Measurements from ENCODE around the gene ERC2.

ERC2 gene

DNA sequence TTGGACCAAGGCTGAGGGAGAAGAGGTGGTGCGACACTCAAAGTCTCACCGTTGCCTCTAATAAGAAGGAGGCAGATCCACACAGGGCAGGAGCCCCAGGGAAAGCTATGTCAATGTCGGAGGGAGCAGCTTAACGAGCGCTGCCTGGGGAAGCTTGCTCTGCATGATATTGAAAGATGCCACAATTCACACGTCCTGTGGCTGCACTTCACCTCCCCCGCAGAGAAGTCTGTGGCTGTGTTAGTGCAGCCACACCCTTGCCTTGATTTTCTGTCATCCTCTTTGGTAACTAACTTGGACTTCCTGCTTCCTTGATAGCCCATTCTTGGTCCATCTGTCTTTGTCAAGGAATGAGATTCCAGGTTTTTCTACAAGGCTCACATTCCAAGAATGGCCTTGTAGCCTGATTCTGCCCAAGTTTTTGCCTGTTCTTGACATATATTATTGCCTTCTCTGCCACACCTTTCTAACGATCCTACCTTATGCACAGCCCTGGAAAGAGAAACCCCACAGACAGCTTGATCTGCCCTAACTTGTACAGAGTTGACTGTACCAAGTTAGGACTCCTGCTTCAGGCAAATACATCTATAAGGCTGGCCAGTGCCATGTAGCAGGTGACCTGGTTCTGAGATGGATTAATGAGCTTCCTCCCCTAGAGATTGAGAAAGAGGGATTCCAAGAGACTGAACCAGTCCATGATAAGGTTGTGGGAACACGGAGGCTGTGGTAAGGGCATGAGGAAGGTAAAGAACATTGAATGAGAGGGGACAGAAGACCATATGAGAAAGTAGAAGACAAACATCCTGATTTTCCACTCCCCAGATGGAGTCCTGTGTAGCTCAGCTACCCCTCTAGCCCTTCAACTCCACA, 828.1 kb downstream of the ERC2 start:
- H3K27ac Mint-ChIP-seq: no peak overlapping the region
- H3K36me3 Mint-ChIP-seq (ENCODE audit: low read depth): no peaks in the 10 kb centered on the region
- no peaks in the 10 kb centered on the region for H3K9me3 Mint-ChIP-seq
- no peaks in the 10 kb centered on the region for H3K27me3 Mint-ChIP-seq
- ATAC-seq (no peak), DNase-seq (no peak)
- no peak overlapping the region for H3K4me3 Mint-ChIP-seq
- H3K4me1 Mint-ChIP-seq: peaks cover 6% of the 10 kb centered on the region

DNA sequence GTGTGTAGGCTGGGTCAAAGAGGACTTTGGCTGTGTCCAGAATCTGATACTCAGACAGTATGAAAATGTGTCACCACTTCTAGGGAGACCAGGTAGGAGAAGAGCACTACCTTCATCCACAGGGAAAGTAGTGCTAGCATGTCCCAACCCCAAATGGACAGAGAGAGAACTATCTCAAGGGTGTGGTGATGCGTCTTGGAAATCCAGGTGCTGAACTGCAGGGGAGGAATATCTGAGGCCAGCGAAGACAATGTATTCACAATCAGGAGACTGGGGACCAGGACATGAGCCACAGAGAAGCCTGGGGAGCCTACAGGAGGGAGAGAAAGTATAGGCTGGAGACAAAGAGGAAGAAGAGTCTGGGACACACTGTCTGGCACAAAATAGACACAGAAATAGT, 829.1 kb downstream of the ERC2 start:
- Mint-ChIP-seq H3K27me3 (no peaks in the 10 kb centered on the region), H3K9me3 (no peaks in the 10 kb centered on the region), H3K4me3 (no peak overlapping the region), H3K27ac (no peak overlapping the region), H3K36me3 (ENCODE audit: low read depth) (no peaks in the 10 kb centered on the region), H3K4me1 (peaks cover 6% of the 10 kb centered on the region)
- ATAC-seq: no peak
- no peak for DNase-seq

DNA sequence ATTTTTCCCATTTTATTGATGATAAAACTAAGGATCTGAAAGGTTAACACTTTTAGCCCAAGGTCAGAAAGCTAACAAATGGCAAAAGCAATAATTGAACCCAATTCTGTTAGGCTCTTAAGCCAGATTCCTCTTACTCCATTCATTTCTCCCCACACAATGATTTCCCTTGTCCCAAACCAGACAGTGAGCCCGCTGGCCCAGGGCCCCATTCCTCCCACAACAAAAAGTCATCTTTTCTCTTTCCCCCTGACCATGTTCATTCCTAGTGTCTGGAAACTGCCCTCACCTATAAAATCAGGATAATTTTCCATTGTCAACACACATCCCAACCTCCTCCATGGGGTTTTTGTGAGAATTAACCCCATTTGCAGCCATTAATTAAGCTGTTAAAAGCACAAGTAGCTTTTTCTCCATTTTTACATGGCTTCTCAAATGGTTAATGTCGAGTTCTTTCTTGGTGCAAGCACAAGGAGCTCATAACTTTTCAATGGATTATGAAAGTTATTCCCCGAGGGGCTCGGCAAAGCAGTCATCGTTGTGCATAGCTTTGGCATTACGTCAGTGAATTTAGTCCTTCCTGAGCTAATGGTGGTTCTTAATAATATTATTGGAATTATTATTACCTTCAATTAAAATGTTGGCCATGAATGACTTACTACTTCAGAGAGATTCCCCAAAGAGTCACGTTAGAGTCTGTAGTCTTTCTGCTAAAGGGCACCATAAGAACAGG, 830.2 kb downstream of the ERC2 start:
- ATAC-seq: no peak
- Mint-ChIP-seq H3K27me3 (no peaks in the 10 kb centered on the region), H3K27ac (no peak overlapping the region), H3K9me3 (no peaks in the 10 kb centered on the region), H3K4me3 (no peak overlapping the region), H3K36me3 (ENCODE audit: low read depth) (no peaks in the 10 kb centered on the region), H3K4me1 (peaks cover 6% of the 10 kb centered on the region)
- DNase-seq: no peak

DNA sequence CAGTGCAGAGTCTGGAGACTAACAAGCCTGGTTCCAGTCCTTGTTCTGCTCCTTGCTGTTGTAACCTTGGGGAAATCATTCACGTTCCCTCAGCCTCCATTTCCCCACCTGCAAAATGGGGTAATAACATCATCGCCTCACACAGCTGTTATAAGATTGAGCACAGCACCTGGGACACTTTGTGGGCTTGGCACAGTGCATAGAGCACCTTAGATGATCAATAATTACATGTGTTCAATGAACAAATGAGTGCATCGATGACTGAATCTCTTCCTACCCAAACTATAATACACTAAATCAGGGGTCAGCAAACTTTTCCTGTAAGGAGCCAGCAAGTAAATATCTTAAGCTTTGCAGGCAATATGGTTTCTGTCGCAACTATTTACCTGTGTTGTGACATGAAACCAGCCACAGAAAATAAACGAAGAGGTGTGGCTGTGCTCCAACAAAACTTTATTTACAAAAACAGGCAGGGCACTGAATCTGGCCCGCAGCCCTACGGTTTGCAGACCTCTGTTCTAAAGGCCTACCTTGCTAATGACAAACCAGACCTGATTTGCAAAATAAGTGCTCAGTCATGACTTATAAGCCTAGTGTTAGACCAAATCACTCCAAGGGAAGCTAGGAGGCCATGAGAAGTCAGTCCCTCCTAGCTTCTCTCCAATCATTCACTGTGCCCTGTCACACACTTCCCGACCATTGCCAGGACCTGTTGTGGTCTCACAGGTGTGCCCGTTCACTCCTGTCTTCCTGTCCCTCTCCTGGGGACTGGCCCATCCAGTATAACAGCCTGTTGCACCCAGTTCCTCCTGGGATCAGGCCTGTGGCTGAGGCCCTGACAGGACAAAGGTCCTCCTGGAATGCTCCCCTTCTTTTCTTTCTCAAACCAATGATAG, 831.7 kb downstream of the ERC2 start:
- no peak overlapping the region for H3K4me3 Mint-ChIP-seq
- no peaks in the 10 kb centered on the region for H3K9me3 Mint-ChIP-seq
- H3K27ac Mint-ChIP-seq: no peak overlapping the region
- DNase-seq (no peak), ATAC-seq (no peak)
- H3K27me3 Mint-ChIP-seq: no peaks in the 10 kb centered on the region
- peaks cover 6% of the 10 kb centered on the region for H3K4me1 Mint-ChIP-seq
- H3K36me3 Mint-ChIP-seq (ENCODE audit: low read depth): no peaks in the 10 kb centered on the region

DNA sequence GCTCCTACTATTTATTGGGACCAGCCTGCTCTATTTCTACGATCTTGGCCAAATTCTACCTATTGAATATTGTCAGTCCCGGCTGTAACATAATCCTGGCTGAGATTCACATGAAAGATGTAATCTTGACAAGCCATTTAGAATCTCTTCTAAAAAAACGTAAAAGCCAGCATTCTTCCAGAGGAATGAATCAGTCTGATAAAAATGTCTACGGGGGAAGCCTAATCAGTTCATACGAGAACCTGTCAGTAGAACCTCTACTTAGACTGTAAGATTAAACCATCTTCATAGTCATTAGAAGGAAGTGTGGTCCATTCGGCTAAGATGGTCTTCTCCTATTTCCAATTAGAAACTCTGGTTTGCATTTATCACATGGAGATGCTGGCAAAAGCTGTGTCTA, 833.9 kb downstream of the ERC2 start:
- no peak overlapping the region for H3K27ac Mint-ChIP-seq
- no peaks in the 10 kb centered on the region for H3K27me3 Mint-ChIP-seq
- no peaks in the 10 kb centered on the region for H3K36me3 Mint-ChIP-seq (ENCODE audit: low read depth)
- no peaks in the 10 kb centered on the region for H3K9me3 Mint-ChIP-seq
- peaks cover 2% of the 10 kb centered on the region for H3K4me1 Mint-ChIP-seq
- DNase-seq: no peak
- no peak overlapping the region for H3K4me3 Mint-ChIP-seq
- no peak for ATAC-seq

DNA sequence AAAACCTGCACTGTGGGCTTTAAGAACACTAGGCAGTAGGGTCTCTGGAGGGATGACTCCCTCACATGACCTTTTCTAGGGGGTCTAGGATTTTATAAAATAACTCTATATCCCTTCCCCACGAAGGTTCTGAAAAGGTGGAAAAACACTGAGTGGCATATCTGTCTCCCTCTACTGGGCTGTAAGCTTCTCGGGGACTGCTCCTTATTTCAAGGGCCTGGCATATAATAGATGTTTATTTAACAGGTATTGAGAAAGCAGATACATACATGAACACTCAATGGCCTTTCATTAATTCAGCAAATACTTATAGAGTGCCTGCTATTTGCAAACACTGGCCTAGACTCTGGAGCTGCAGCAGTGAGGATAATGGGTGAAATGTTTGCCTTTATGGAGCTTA, 834.9 kb downstream of the ERC2 start:
- Mint-ChIP-seq H3K27me3 (peaks cover 2% of the 10 kb centered on the region), H3K27ac (no peak overlapping the region)
- no peak for ATAC-seq

DNA sequence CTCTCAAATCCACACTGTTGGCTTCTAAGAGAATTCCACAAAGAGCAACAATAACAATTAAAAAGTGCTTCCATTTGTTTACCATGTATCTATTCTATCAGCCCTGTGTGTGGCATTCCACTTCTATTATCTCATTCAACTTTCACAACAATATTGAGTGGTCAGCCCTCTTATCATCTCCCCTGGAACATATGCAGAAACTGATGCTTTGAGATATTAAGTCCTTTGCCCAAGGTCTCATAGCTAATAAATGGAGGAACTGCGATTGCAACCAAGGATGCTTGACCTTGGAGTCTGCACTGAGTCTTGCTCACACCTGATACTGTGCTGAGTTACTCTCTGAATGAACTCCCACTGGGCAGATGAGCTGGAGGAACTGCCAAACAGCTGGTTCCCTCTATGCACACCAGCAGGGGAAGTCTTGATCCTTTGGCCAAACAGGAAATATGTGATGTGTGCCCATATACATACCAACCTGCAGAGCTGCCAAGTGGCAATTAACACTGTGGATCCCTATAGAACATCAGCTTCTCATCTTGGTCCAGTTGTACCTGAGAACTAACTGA, 836.4 kb downstream of the ERC2 start:
- Mint-ChIP-seq H3K27ac (no peak overlapping the region), H3K4me3 (no peak overlapping the region), H3K4me1 (no peaks in the 10 kb centered on the region), H3K9me3 (no peaks in the 10 kb centered on the region), H3K27me3 (peaks cover 2% of the 10 kb centered on the region), H3K36me3 (ENCODE audit: low read depth) (no peaks in the 10 kb centered on the region)
- no peak for ATAC-seq
- DNase-seq: no peak

More for the DNA sequence above, 834.9 kb downstream of the ERC2 start:
- Mint-ChIP-seq H3K4me3 (no peak overlapping the region), H3K4me1 (no peaks in the 10 kb centered on the region), H3K9me3 (no peaks in the 10 kb centered on the region), H3K36me3 (ENCODE audit: low read depth) (no peaks in the 10 kb centered on the region)
- no peak for DNase-seq

DNA sequence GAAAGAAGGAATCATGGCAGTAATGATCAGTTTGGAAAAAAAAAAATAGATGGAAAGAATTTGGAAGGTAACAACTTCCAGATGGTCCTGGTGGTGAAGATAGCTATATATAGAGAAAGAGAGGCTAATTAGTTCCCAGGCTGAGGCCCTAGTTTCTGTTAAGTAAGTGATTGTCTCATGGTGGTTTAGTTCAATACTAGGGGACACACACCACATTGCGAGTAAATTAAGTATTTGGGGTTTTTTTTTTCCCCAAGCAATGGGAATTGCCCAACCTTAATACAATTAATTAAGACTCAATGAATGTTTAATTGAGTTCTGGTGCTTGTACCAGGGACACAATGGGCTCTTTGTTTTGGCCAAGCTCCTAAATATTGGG, 837.4 kb downstream of the ERC2 start:
- Mint-ChIP-seq H3K4me3 (no peak overlapping the region), H3K36me3 (ENCODE audit: low read depth) (no peaks in the 10 kb centered on the region), H3K9me3 (no peaks in the 10 kb centered on the region), H3K27ac (no peak overlapping the region), H3K4me1 (no peaks in the 10 kb centered on the region), H3K27me3 (peaks cover 2% of the 10 kb centered on the region)
- ATAC-seq: no peak
- no peak for DNase-seq

DNA sequence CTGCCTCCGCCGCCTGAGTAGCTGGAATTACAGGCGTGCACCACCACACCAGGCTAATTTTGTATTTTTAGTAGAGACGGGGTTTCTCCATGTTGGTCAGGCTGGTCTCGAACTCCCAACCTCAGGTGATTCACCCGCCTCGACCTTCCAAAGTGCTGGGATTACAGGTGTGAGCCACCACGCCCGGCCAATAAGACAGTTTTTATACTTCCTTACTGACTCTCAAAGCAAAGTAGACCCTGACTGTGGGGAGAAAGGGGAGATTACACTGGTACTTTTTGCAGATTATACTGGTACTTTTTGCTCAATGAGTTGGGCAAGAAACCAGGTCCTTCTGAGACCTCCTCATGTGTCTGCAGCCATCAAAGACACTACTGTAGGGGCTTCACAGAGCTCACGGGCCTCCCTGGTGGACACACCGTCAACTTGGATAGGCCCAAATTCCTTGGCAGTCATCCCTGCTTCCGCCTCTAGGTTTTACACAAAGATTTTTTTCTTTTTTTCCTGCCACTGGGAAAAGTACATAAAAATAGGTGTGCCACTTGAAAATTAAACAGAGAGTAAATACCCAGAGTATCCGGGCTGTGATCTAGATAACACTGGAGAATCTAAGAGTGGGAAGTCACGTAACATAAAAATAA, 837.9 kb downstream of the ERC2 start:
- H3K36me3 Mint-ChIP-seq (ENCODE audit: low read depth): no peaks in the 10 kb centered on the region
- H3K4me1 Mint-ChIP-seq: no peaks in the 10 kb centered on the region
- peaks cover 2% of the 10 kb centered on the region for H3K27me3 Mint-ChIP-seq
- no peak overlapping the region for H3K4me3 Mint-ChIP-seq
- DNase-seq: no peak
- no peak overlapping the region for H3K27ac Mint-ChIP-seq
- H3K9me3 Mint-ChIP-seq: no peaks in the 10 kb centered on the region
- no peak for ATAC-seq

DNA sequence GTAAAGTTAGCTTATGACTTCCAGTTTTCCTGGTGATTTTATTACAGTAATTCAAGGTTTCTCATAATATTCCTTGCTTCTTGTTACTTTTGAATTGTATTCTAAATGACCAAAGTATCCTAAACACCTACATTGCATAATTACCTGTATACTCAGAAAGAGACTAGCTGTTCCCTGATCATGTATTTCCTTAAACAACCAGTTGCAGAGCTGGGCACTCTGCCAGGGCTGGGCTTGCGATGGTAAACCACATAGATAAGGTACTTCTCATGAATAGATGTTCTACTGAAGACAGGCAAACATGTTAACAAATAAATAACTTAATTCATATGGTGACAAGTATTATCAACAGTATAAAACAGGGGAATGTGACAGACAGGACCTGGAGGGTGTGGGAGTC, 838.8 kb downstream of the ERC2 start:
- no peak for ATAC-seq
- Mint-ChIP-seq H3K4me1 (no peaks in the 10 kb centered on the region), H3K36me3 (ENCODE audit: low read depth) (no peaks in the 10 kb centered on the region), H3K27ac (no peak overlapping the region), H3K27me3 (peaks cover 2% of the 10 kb centered on the region), H3K4me3 (no peak overlapping the region), H3K9me3 (no peaks in the 10 kb centered on the region)
- no peak for DNase-seq

DNA sequence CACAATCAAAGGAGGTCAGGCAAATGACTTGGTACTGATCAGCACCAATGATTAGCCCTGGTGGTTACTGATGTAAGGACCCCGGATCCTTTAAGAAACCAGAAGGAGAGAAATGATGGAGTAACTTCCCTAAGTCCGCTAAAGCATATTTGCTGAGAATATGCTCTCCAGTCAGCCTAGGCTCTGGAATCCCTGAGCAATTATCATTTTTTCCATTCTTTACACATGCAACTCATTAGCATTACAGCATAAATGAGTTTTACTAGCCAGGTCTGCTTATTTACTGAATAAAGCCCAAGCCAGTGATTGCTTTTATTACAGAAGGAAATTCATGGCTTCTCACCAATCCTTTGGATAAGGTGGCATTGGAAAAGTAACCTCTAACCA, 842.0 kb downstream of the ERC2 start:
- Mint-ChIP-seq H3K4me3 (no peak overlapping the region), H3K9me3 (no peaks in the 10 kb centered on the region), H3K27me3 (peaks cover 2% of the 10 kb centered on the region), H3K4me1 (no peaks in the 10 kb centered on the region), H3K27ac (no peak overlapping the region), H3K36me3 (ENCODE audit: low read depth) (no peaks in the 10 kb centered on the region)
- DNase-seq: no peak
- ATAC-seq: no peak

DNA sequence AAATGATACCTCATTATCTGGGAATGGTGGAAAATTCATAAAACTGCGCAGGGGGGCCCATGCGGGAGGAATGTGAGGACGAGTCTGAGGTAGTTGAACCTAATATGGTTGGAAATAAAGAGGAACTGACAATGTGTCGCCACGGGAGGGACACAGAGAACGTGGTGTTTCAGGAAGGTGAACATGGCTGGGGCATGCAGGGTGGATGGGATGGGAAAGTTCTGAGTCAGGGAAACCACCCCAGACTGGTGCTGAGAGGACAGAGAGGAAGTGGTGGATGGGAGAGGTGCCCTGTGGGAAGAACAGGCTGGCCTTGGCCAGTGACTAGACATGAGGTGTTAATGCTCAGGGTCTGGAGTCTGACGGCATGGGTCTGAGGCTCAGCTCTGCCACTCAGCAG, 844.0 kb downstream of the ERC2 start:
- no peak for DNase-seq
- Mint-ChIP-seq H3K27ac (no peak overlapping the region), H3K4me1 (no peaks in the 10 kb centered on the region), H3K9me3 (no peaks in the 10 kb centered on the region), H3K36me3 (ENCODE audit: low read depth) (no peaks in the 10 kb centered on the region), H3K4me3 (no peak overlapping the region), H3K27me3 (peaks cover 2% of the 10 kb centered on the region)
- ATAC-seq: no peak

DNA sequence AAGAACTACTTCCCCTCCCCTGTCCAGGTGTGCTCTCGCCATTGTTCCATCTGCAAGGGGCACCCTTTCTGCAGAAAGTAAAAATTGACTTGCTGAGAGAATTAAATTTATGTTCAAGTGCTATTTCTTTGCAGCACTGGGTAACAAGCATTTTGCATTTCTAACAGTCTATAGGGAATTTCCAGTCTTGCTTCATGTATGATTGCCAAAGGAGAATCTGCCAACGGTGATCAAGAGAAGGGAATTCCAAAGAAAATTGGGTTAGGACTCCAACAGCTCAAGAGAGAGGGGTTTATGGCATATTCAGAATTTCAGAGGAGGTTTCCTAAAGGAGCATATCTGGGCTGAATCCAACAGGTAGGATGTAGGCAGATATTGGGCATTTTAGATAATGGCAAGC, 844.5 kb downstream of the ERC2 start:
- Mint-ChIP-seq H3K27ac (no peak overlapping the region), H3K27me3 (peaks cover 2% of the 10 kb centered on the region), H3K36me3 (ENCODE audit: low read depth) (no peaks in the 10 kb centered on the region), H3K4me3 (no peak overlapping the region), H3K9me3 (no peaks in the 10 kb centered on the region), H3K4me1 (no peaks in the 10 kb centered on the region)
- ATAC-seq (no peak), DNase-seq (no peak)

DNA sequence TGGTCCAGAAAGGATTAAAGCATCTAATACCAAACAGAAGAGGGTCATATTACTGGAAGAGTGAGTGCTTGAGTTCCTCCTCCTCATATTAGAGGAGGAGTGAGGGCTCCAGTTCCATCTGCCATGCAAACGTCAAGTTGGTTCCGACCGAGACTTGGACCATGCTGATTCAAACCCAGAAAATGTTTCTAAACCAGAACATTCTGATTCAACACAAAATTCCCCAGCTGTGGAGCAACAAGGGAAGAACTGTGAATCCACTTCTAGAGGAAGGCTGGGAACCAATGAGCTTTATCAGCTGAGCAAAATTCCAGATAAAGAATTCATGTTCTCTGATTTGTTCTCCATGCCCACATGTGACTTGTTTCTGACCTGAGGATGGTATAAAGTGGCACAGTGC, 845.5 kb downstream of the ERC2 start:
- Mint-ChIP-seq H3K27me3 (no peaks in the 10 kb centered on the region), H3K9me3 (no peaks in the 10 kb centered on the region), H3K4me1 (no peaks in the 10 kb centered on the region), H3K36me3 (ENCODE audit: low read depth) (no peaks in the 10 kb centered on the region), H3K4me3 (no peak overlapping the region), H3K27ac (no peak overlapping the region)
- ATAC-seq: no peak
- no peak for DNase-seq

All from activated naive CD8-positive, alpha-beta T cell treated with anti-CD3 and anti-CD28 coated beads, Interleukin-2, amount 50 U/mL, for 24 hours (primary cell).